Measurements from ENCODE around the gene RBM38.
A peak's percentile ranks its signal among the peaks of the same experiment; 100 is the strongest.

Gene RBM38

DNA sequence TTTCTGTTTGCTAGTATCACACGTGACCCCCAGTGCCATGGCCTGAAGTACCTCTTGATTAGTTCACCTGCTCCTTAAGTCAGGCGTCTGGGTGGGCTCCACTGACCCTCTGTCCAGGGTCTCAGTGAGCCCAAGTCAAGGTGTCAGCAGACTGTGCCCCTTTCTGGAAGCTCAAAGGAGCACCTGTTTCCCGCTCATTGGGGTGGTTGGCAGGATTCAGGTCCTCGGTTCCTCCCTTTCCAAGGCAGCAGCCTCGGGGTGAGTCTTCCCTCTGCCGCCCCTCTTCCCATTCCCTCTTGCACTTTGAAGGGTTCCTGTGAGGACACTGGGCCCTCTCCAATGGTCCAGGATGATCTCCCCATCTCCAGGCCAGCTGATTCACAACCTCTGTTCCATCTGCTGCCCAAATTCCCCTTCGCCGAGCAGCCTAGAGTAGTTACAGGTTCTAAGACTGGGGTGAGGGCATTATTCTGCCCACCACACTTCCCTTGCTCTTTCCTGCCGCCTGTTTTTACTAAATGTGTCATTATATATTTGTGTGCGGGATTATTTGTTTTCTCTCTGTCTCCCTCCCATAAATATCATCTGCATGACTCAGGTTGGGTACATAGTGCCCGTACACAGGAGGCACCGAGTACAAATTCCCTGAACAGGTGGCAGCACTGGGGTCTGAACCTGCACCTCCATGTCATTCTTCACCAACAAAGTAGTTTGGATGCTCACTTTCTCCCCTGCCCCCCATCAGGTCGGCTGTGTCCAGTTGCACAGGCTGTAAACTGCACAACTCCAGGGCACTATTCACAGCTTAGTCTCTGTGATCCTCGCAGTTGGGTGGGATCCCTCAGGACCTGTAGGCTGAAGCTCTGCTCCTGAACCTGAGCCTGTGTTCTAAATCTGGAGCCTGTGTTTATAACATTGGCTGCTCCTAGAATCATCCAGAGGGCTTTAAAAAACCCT lies 58.5 kb downstream of the RBM38 start:
- H2AFZ ChIP-seq (ENCODE audit: low read length), result no peak overlapping the region
- peaks cover 4 to 10% of the 10 kb centered on the region in 2 donors for H3K9me3 ChIP-seq (replicated peaks in 1 of 2; ENCODE audit: control insufficient read depth in 2 of 2, insufficient read depth in 1 of 2, low read depth in 1 of 2, low read length in 2 of 2)
- H3K4me2 ChIP-seq (ENCODE audit: insufficient read depth, low read length, poor library complexity, severe bottlenecking), result no peak overlapping the region
- H3K4me1 ChIP-seq (ENCODE audit: control insufficient read depth in 2 of 2, insufficient read depth in 1 of 2, low read depth in 1 of 2, low read length in 2 of 2), result peaks cover 4 to 5% of the 10 kb centered on the region in 2 donors
- no peak overlapping the region for H2AK5ac ChIP-seq (ENCODE audit: low read depth, low read length)
- H2BK15ac ChIP-seq (ENCODE audit: low read length), result no peak overlapping the region
- H2BK5ac ChIP-seq (ENCODE audit: low read length), result no peak overlapping the region
- H3K4ac ChIP-seq (ENCODE audit: low read length), result no peak overlapping the region
- peaks cover 0 to 32% (median 0%) of the 10 kb centered on the region in 3 experiments for H3K27me3 ChIP-seq (ENCODE audit: control insufficient read depth in 3 of 3, insufficient read depth in 3 of 3, low read depth in 1 of 3, low read length in 3 of 3)
- WGBS, 2 donors (ENCODE audit: extremely low coverage in 2 of 2, insufficient read length in 2 of 2, insufficient replicate concordance in 1 of 2), result no CpG with 5 or more reads among the region's 14 CpGs
- H3K4me3 ChIP-seq (ENCODE audit: low read length in 2 of 2), result no peak overlapping the region
- H3K36me3 ChIP-seq (replicated peaks in 1 of 2; ENCODE audit: control insufficient read depth in 2 of 2, insufficient read depth in 2 of 2, low read length in 2 of 2), result no peaks in the 10 kb centered on the region
- peak overlapping the region; percentile 49 for H3K18ac ChIP-seq (ENCODE audit: low read length)
- no peak overlapping the region for H2BK12ac ChIP-seq (ENCODE audit: low read length)
- H3K27ac ChIP-seq (replicated peaks; ENCODE audit: low read length), result no peak overlapping the region
- DNase-seq (ENCODE audit: low spot score), result no peak
- H4K91ac ChIP-seq (ENCODE audit: low read depth, low read length, poor library complexity), result no peak overlapping the region
- no peak overlapping the region for H2BK120ac ChIP-seq (ENCODE audit: low read depth, low read length)
- no peaks in the 10 kb centered on the region for H3K79me1 ChIP-seq (ENCODE audit: low read depth, low read length)
- H3K14ac ChIP-seq (ENCODE audit: low read length), result no peak overlapping the region
- no peak overlapping the region for H3K9ac ChIP-seq (ENCODE audit: low read depth, low read length, poor library complexity)
- no peak overlapping the region for H4K8ac ChIP-seq (ENCODE audit: low read depth, low read length)
- no peak overlapping the region for H3K23ac ChIP-seq (ENCODE audit: low read depth, low read length, poor library complexity)

DNA sequence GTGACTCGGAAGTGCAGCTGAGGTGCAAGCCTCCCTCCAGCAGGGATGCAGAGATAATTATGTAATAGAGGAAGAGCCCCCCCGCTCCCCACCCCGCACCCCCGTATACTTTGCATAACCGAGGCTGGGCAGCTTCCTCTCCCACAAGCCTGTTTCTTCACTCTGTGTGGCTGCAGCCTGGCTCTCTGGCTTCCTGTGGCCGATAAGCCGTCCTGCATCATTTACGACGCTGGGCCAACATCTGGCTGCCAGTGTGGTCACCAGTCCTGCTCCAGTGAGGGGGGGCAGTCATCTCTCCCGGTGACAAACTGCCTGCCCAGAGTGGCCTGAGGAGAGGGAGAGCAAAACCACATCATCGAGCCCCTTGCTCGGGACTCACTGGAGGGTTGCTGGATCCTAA lies 59.2 kb downstream of the RBM38 start:
- no peak overlapping the region for H3K4ac ChIP-seq (ENCODE audit: low read length)
- peak overlapping the region; percentile 58 for H3K18ac ChIP-seq (ENCODE audit: low read length)
- no peak overlapping the region for H3K14ac ChIP-seq (ENCODE audit: low read length)
- peak overlapping the region; percentile 30 for H2AK5ac ChIP-seq (ENCODE audit: low read depth, low read length)
- no peak for DNase-seq (ENCODE audit: low spot score)
- peak overlapping the region; percentile 71 for H2AFZ ChIP-seq (ENCODE audit: low read length)
- no peak overlapping the region for H3K23ac ChIP-seq (ENCODE audit: low read depth, low read length, poor library complexity)
- H4K8ac ChIP-seq (ENCODE audit: low read depth, low read length), result no peak overlapping the region
- H2BK15ac ChIP-seq (ENCODE audit: low read length), result no peak overlapping the region
- H4K91ac ChIP-seq (ENCODE audit: low read depth, low read length, poor library complexity), result no peak overlapping the region
- H3K4me3 ChIP-seq (ENCODE audit: low read length in 2 of 2), result no peak overlapping the region
- H3K27me3 ChIP-seq (ENCODE audit: control insufficient read depth in 3 of 3, insufficient read depth in 3 of 3, low read depth in 1 of 3, low read length in 3 of 3), result peaks cover 0 to 32% (median 0%) of the 10 kb centered on the region in 3 experiments
- no peaks in the 10 kb centered on the region for H3K79me1 ChIP-seq (ENCODE audit: low read depth, low read length)
- peaks cover 4 to 10% of the 10 kb centered on the region in 2 donors for H3K9me3 ChIP-seq (replicated peaks in 1 of 2; ENCODE audit: control insufficient read depth in 2 of 2, insufficient read depth in 1 of 2, low read depth in 1 of 2, low read length in 2 of 2)
- peaks cover 5 to 6% of the 10 kb centered on the region in 2 donors for H3K4me1 ChIP-seq (ENCODE audit: control insufficient read depth in 2 of 2, insufficient read depth in 1 of 2, low read depth in 1 of 2, low read length in 2 of 2)
- no peak overlapping the region for H3K9ac ChIP-seq (ENCODE audit: low read depth, low read length, poor library complexity)
- H2BK5ac ChIP-seq (ENCODE audit: low read length), result peak overlapping the region; percentile 30
- no peak overlapping the region for H3K27ac ChIP-seq (replicated peaks; ENCODE audit: low read length)
- no peak overlapping the region for H2BK120ac ChIP-seq (ENCODE audit: low read depth, low read length)
- no CpG with 5 or more reads among the region's 12 CpGs for WGBS, 2 donors (ENCODE audit: extremely low coverage in 2 of 2, insufficient read length in 2 of 2, insufficient replicate concordance in 1 of 2)
- H2BK12ac ChIP-seq (ENCODE audit: low read length), result no peak overlapping the region
- no peak overlapping the region for H3K4me2 ChIP-seq (ENCODE audit: insufficient read depth, low read length, poor library complexity, severe bottlenecking)
- no peaks in the 10 kb centered on the region for H3K36me3 ChIP-seq (replicated peaks in 1 of 2; ENCODE audit: control insufficient read depth in 2 of 2, insufficient read depth in 2 of 2, low read length in 2 of 2)

DNA sequence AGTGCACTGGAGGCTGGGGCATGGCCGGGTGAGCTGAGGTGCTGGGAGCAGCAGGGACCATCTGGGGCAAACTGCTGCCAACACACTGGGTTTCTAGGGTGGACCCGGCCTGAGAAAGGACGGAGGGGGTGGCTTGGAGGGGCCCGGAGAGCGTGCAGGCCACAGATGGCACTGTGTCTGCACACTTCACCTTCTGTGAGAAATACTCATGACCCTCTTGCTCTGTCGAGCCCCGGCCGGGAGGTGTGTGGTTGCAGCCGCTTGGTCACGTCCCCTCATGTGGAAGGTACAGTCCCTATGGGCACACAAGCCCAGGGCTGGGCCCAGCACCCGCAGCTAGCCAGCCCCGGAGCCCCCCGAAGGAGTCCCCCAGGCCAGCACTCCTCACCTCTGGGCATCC lies 59.7 kb downstream of the RBM38 start:
- Histone ChIP-seq H2BK120ac (ENCODE audit: low read depth, low read length) (no peak overlapping the region), H3K27me3 (ENCODE audit: control insufficient read depth in 3 of 3, insufficient read depth in 3 of 3, low read depth in 1 of 3, low read length in 3 of 3) (peaks cover 0 to 32% (median 0%) of the 10 kb centered on the region in 3 experiments), H3K4me2 (ENCODE audit: insufficient read depth, low read length, poor library complexity, severe bottlenecking) (no peak overlapping the region), H2BK5ac (ENCODE audit: low read length) (peak overlapping the region; percentile 30), H3K9ac (ENCODE audit: low read depth, low read length, poor library complexity) (peak overlapping the region; percentile 18), H3K4ac (ENCODE audit: low read length) (no peak overlapping the region), H2AK5ac (ENCODE audit: low read depth, low read length) (peak overlapping the region; percentile 30), H3K18ac (ENCODE audit: low read length) (peak overlapping the region; percentile 58), H3K36me3 (replicated peaks in 1 of 2; ENCODE audit: control insufficient read depth in 2 of 2, insufficient read depth in 2 of 2, low read length in 2 of 2) (no peaks in the 10 kb centered on the region), H4K8ac (ENCODE audit: low read depth, low read length) (no peak overlapping the region), H3K23ac (ENCODE audit: low read depth, low read length, poor library complexity) (no peak overlapping the region), H3K79me1 (ENCODE audit: low read depth, low read length) (no peaks in the 10 kb centered on the region), H2BK12ac (ENCODE audit: low read length) (peak overlapping the region; percentile 3), H2AFZ (ENCODE audit: low read length) (peak overlapping the region; percentile 71), H3K9me3 (replicated peaks in 1 of 2; ENCODE audit: control insufficient read depth in 2 of 2, insufficient read depth in 1 of 2, low read depth in 1 of 2, low read length in 2 of 2) (peaks cover 2 to 5% of the 10 kb centered on the region in 2 donors), H3K27ac (replicated peaks; ENCODE audit: low read length) (no peak overlapping the region), H3K4me1 (ENCODE audit: control insufficient read depth in 2 of 2, insufficient read depth in 1 of 2, low read depth in 1 of 2, low read length in 2 of 2) (peaks cover 5 to 6% of the 10 kb centered on the region in 2 donors), H2BK15ac (ENCODE audit: low read length) (no peak overlapping the region), H3K4me3 (ENCODE audit: low read length in 2 of 2) (no peak overlapping the region), H3K14ac (ENCODE audit: low read length) (no peak overlapping the region), H4K91ac (ENCODE audit: low read depth, low read length, poor library complexity) (no peak overlapping the region)
- no peak for DNase-seq (ENCODE audit: low spot score)
- WGBS, 2 donors (ENCODE audit: extremely low coverage in 2 of 2, insufficient read length in 2 of 2, insufficient replicate concordance in 1 of 2), result no CpG with 5 or more reads among the region's 13 CpGs

DNA sequence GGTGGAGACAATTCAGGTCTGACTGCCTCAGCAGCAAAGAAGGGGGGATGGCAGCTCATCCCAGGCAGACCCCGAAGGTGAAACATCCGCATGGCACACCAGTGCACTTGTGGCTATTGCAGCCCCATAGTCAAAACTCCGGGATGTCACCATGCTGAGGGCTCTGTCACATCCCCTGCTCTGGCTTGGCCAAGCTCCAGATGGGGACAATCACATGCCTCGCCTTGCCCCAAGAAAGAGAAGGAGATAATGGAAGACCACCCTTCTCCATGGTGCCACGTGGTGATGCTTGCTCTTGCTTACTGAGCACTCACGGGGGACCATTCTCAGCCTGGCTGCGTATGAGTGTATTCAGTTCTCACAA lies 60.2 kb downstream of the RBM38 start:
- H3K27me3 ChIP-seq (ENCODE audit: control insufficient read depth in 3 of 3, insufficient read depth in 3 of 3, low read depth in 1 of 3, low read length in 3 of 3), result peaks cover 0 to 32% (median 0%) of the 10 kb centered on the region in 3 experiments
- H3K4me1 ChIP-seq (ENCODE audit: control insufficient read depth in 2 of 2, insufficient read depth in 1 of 2, low read depth in 1 of 2, low read length in 2 of 2), result peaks cover 5 to 6% of the 10 kb centered on the region in 2 donors
- H3K9me3 ChIP-seq (replicated peaks in 1 of 2; ENCODE audit: control insufficient read depth in 2 of 2, insufficient read depth in 1 of 2, low read depth in 1 of 2, low read length in 2 of 2), result peaks cover 0 to 4% of the 10 kb centered on the region in 2 donors
- H3K27ac ChIP-seq (replicated peaks; ENCODE audit: low read length), result no peak overlapping the region
- no peaks in the 10 kb centered on the region for H3K36me3 ChIP-seq (replicated peaks in 1 of 2; ENCODE audit: control insufficient read depth in 2 of 2, insufficient read depth in 2 of 2, low read length in 2 of 2)
- no peak overlapping the region for H3K4ac ChIP-seq (ENCODE audit: low read length)
- no peak overlapping the region for H3K4me2 ChIP-seq (ENCODE audit: insufficient read depth, low read length, poor library complexity, severe bottlenecking)
- DNase-seq (ENCODE audit: low spot score), result no peak
- no peak overlapping the region for H2BK12ac ChIP-seq (ENCODE audit: low read length)
- H3K23ac ChIP-seq (ENCODE audit: low read depth, low read length, poor library complexity), result no peak overlapping the region
- no peak overlapping the region for H3K14ac ChIP-seq (ENCODE audit: low read length)
- peak overlapping the region; percentile 30 for H2BK5ac ChIP-seq (ENCODE audit: low read length)
- H3K18ac ChIP-seq (ENCODE audit: low read length), result peak overlapping the region; percentile 58
- no CpG with 5 or more reads among the region's 7 CpGs for WGBS, 2 donors (ENCODE audit: extremely low coverage in 2 of 2, insufficient read length in 2 of 2, insufficient replicate concordance in 1 of 2)
- no peak overlapping the region for H3K9ac ChIP-seq (ENCODE audit: low read depth, low read length, poor library complexity)
- no peak overlapping the region for H2BK120ac ChIP-seq (ENCODE audit: low read depth, low read length)
- H3K79me1 ChIP-seq (ENCODE audit: low read depth, low read length), result no peaks in the 10 kb centered on the region
- H2AFZ ChIP-seq (ENCODE audit: low read length), result peak overlapping the region; percentile 71
- H4K91ac ChIP-seq (ENCODE audit: low read depth, low read length, poor library complexity), result no peak overlapping the region
- peak overlapping the region; percentile 12 for H2AK5ac ChIP-seq (ENCODE audit: low read depth, low read length)
- H2BK15ac ChIP-seq (ENCODE audit: low read length), result peak overlapping the region; percentile 13
- H4K8ac ChIP-seq (ENCODE audit: low read depth, low read length), result no peak overlapping the region
- no peak overlapping the region for H3K4me3 ChIP-seq (ENCODE audit: low read length in 2 of 2)

Measured in neuronal stem cell (in vitro differentiated cells).